ENCODE data around the gene PAFAH2.

Gene PAFAH2

DNA sequence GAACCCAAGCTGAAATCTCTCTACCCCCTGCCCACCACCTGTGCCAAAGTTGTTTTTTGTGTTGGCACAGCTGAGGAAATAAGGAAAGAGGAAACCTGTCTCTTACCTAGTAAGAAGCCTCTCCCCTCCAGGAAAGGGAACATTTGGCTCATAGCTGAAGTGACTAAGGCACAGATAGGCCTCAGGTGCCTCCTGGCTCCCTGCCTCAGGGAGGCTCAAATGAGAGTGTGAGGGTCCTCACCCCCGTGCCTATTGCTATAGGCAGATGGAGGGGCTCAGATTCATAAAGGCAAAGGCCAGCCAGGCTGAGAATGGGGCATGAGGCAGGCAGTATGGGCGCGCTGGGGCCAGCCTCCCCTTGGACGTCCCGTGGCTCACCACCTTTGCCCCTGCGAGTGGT, 40.6 kb upstream of the PAFAH2 start:
- no peaks in the 10 kb centered on the region for H3K9me3 ChIP-seq (ENCODE audit: control insufficient read depth, insufficient read depth, low read depth, low read length)
- H3K4me3 ChIP-seq (ENCODE audit: low read depth, low read length) = no peak overlapping the region
- no peak overlapping the region for H3K27ac ChIP-seq (ENCODE audit: low read depth, low read length)
- no peaks in the 10 kb centered on the region for H3K36me3 ChIP-seq (ENCODE audit: control insufficient read depth, insufficient read depth, low read length)
- H3K4me1 ChIP-seq (ENCODE audit: control insufficient read depth, insufficient read depth, low read length) = peaks cover 12% of the 10 kb centered on the region; the same call in 1 of the 2 replicates
- peaks cover 73% of the 10 kb centered on the region for H3K27me3 ChIP-seq (ENCODE audit: control insufficient read depth, insufficient read depth, low read length)
- H3K9ac ChIP-seq (ENCODE audit: low read length) = no peak overlapping the region

DNA sequence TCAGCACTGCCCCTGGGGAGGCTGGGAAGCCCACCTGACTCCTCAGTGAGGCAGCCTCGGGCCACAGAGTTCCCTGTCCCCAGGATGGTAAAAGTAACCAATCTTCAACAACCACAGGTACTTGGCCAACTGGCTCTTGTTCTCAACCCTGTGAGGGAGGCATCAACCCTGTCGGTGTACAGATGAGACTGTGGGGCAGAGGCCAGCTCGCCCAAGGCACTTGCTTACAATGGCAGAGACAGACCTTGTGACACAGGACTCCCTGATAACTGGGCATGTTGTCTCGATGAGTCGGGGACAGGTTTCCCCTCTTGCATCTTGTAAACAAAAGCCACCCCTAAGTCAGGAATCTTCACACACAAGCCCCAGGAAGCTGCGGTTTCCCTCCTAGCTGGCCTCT, 40.0 kb upstream of the PAFAH2 start:
- no peak overlapping the region for H3K4me3 ChIP-seq (ENCODE audit: low read depth, low read length)
- no peaks in the 10 kb centered on the region for H3K36me3 ChIP-seq (ENCODE audit: control insufficient read depth, insufficient read depth, low read length)
- H3K4me1 ChIP-seq (ENCODE audit: control insufficient read depth, insufficient read depth, low read length) = peaks cover 12% of the 10 kb centered on the region; the same call in 1 of the 2 replicates
- H3K27me3 ChIP-seq (ENCODE audit: control insufficient read depth, insufficient read depth, low read length) = peaks cover 73% of the 10 kb centered on the region
- H3K27ac ChIP-seq (ENCODE audit: low read depth, low read length) = no peak overlapping the region
- H3K9ac ChIP-seq (ENCODE audit: low read length) = no peak overlapping the region
- no peaks in the 10 kb centered on the region for H3K9me3 ChIP-seq (ENCODE audit: control insufficient read depth, insufficient read depth, low read depth, low read length)

DNA sequence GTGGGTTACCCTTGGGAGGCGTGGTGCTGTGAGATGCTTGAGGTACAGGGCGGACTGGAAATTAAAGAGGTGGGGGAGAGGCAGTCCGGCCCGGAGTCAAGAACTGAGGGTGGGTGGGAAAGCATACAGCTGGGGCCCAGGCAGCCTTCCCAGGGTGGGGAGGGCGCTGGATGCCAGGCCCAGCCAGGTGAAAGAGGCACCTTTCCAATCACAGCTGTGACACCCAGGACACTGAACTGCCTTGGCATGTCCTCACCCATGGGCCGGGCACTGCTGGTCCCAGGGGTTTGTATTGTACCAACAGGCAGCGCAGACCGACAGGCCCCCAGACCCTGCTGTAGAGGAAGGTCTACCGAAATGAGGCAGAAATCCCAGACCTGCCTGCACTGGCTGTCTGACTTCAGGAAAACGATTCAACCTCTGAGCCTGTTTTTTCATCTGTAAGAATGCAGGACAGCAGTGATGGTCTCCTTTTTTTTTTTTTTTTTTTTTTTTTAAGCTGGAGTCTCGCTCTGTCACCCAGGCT, 39.0 kb upstream of the PAFAH2 start:
- H3K9me3 ChIP-seq (ENCODE audit: control insufficient read depth, insufficient read depth, low read depth, low read length) = no peaks in the 10 kb centered on the region
- no peak overlapping the region for H3K4me3 ChIP-seq (ENCODE audit: low read depth, low read length)
- H3K27ac ChIP-seq (ENCODE audit: low read depth, low read length) = no peak overlapping the region
- H3K36me3 ChIP-seq (ENCODE audit: control insufficient read depth, insufficient read depth, low read length) = no peaks in the 10 kb centered on the region
- peaks cover 68% of the 10 kb centered on the region for H3K27me3 ChIP-seq (ENCODE audit: control insufficient read depth, insufficient read depth, low read length)
- H3K4me1 ChIP-seq (ENCODE audit: control insufficient read depth, insufficient read depth, low read length) = peaks cover 12% of the 10 kb centered on the region; the same call in 1 of the 2 replicates
- H3K9ac ChIP-seq (ENCODE audit: low read length) = no peak overlapping the region

DNA sequence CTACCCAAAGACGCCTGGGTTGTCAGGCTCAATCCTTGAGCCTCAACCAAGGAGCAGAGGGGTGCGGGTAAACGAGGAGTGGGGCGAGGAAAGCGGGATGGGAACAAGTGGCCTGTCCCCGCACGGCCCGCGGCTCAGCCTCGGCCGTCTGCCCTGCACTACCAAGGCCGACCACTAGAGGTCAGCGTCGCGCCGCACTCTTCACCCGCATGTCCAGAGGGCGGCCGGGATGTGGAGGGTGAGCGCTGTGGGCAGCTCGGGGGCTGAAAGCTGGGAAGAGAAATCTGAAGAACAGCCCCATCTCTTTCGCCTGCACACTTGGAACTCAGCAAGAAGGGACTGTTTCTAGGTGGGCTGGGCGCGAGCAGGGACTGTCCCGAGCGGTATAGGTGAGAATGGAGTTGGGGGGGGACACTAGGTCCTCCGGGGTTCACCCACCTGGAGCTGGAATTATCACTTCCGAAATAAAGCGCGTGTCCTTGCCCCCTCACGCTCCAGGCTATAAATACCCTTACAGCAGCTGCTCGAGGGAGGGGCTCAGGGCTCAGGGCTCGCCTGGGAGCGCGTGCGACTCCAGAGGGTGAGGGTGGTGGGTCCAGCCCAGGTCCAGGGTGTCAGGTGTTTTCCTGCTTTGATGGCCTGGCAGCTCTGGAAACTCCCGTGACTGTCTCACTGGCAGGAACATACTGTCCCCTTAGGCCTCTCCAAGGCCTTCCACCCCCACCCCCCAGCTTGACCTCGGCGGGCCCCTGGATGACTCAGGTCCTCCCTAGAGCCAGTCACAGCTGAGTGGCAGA, 38.3 kb upstream of the PAFAH2 start:
- no peak overlapping the region for H3K27ac ChIP-seq (ENCODE audit: low read depth, low read length)
- H3K27me3 ChIP-seq (ENCODE audit: control insufficient read depth, insufficient read depth, low read length) = peaks cover 62% of the 10 kb centered on the region
- no peaks in the 10 kb centered on the region for H3K9me3 ChIP-seq (ENCODE audit: control insufficient read depth, insufficient read depth, low read depth, low read length)
- peaks cover 12% of the 10 kb centered on the region; the same call in 1 of the 2 replicates for H3K4me1 ChIP-seq (ENCODE audit: control insufficient read depth, insufficient read depth, low read length)
- H3K9ac ChIP-seq (ENCODE audit: low read length) = no peak overlapping the region
- H3K36me3 ChIP-seq (ENCODE audit: control insufficient read depth, insufficient read depth, low read length) = no peaks in the 10 kb centered on the region
- peak overlapping the region; percentile 86 for H3K4me3 ChIP-seq (ENCODE audit: low read depth, low read length)

DNA sequence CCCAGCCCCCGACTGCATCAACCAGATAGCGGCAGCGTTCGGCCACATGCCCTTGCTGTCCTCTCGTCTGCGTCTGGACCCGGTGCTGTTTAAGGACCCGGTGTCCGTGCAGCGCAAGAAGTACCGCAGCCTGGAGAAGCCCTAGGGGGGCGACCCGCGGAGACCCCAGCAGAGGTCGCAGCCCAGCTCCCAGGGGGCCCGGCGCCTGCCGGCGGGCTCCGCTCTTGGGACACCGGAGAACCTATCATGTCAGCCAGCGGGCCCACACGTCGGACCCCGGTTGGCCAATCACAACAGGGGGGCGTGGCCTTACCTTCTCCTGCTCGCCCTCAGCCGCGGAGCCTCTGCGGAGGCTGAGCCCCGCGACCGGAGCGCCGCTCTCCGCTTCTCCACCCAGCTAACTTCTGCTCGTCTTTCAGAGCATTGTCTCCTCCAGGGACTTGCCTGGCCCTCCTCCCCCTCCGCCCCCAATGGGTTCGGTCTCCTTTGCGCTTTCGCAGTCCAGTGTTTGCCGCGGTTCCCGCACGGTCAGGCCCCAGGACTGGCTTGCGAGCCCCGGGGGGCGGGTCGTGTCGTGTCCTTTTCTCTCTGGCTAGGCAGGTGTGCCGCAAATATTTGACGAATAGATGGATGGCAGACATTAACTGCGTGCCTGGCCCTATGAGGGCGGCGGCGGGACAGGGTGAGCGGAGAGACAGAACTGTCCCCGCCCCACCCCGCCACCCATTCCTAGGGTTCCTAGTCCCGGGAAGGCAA, 37.5 kb upstream of the PAFAH2 start:
- Histone ChIP-seq H3K27me3 (ENCODE audit: control insufficient read depth, insufficient read depth, low read length) (peaks cover 60% of the 10 kb centered on the region), H3K9ac (ENCODE audit: low read length) (peak overlapping the region; percentile 66), H3K4me3 (ENCODE audit: low read depth, low read length) (peak overlapping the region; percentile 86), H3K36me3 (ENCODE audit: control insufficient read depth, insufficient read depth, low read length) (no peaks in the 10 kb centered on the region), H3K9me3 (ENCODE audit: control insufficient read depth, insufficient read depth, low read depth, low read length) (no peaks in the 10 kb centered on the region), H3K4me1 (ENCODE audit: control insufficient read depth, insufficient read depth, low read length) (peaks cover 12% of the 10 kb centered on the region; the same call in 1 of the 2 replicates), H3K27ac (ENCODE audit: low read depth, low read length) (no peak overlapping the region)

DNA sequence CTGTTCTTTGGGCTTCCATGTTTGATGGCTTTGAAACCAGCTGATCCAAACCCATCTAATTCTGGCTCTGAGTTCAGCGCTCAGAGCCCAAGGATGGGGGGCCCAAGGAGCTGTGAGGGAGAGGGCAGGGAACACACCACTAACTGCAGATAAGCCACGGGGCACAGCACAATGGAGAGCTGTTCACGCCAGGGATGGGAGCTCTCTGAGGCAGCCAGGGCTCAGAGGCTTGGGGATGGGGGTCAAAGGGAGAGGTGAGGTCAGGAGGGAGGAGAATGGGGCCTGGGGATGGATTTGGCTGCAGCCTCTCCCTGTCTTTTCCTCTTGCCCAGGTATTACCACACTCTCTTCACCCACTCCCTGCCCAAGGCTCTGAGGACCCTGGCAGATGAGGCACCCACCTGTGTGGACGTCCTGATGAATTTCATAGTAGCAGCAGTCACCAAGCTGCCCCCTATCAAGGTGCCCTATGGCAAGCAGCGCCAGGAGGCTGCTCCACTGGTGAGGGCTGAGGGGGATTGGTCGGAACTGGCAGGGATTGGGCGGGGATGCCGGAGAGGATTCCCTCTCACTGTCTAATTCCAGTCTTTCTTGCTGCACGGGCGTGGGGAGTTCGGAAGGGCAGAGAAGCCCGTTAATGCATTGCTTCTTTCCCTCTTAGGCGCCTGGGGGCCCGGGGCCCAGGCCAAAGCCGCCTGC, 36.8 kb upstream of the PAFAH2 start:
- Histone ChIP-seq H3K9ac (ENCODE audit: low read length) (peak overlapping the region; percentile 5), H3K36me3 (ENCODE audit: control insufficient read depth, insufficient read depth, low read length) (no peaks in the 10 kb centered on the region), H3K27me3 (ENCODE audit: control insufficient read depth, insufficient read depth, low read length) (peaks cover 58% of the 10 kb centered on the region), H3K27ac (ENCODE audit: low read depth, low read length) (no peak overlapping the region), H3K4me1 (ENCODE audit: control insufficient read depth, insufficient read depth, low read length) (peaks cover 12% of the 10 kb centered on the region; the same call in 1 of the 2 replicates), H3K9me3 (ENCODE audit: control insufficient read depth, insufficient read depth, low read depth, low read length) (no peaks in the 10 kb centered on the region), H3K4me3 (ENCODE audit: low read depth, low read length) (peak overlapping the region; percentile 86)

DNA sequence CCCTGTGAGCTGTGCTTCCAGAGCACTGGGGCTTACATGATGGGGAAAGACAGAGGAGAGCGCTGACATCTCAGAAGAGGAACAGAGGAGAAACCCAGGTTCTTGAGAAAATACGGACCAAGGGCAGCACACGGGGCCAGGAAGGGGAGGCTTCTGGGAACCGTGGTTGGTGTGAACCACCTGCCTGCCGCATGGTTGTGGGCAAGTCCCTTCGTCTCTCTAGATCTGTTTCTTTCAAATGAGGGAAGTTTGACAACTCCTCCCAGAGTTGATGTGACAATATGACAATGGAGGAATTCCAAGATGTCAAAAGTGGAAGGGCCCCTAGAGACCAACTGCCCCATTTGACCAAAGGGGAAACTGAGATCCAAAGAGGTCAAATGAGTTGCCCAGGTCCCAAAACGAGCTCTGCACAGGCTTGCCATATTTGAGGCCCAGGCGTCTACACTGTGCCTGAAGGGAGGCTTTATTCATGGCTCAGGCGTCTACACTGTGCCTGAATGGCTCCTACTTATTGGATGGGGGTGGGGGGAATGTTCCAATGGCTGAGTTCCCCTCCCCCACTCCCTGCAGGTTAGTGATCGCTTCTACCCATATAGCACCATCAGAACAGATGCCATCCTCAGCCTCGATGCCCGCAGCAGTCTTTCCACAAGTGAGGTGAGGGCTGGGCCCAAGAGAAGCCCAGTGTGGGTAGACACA, 34.9 kb upstream of the PAFAH2 start:
- H3K4me3 ChIP-seq (ENCODE audit: low read depth, low read length) = no peak overlapping the region
- H3K4me1 ChIP-seq (ENCODE audit: control insufficient read depth, insufficient read depth, low read length) = peaks cover 12% of the 10 kb centered on the region; the same call in 1 of the 2 replicates
- H3K9me3 ChIP-seq (ENCODE audit: control insufficient read depth, insufficient read depth, low read depth, low read length) = no peaks in the 10 kb centered on the region
- no peaks in the 10 kb centered on the region for H3K36me3 ChIP-seq (ENCODE audit: control insufficient read depth, insufficient read depth, low read length)
- H3K9ac ChIP-seq (ENCODE audit: low read length) = no peak overlapping the region
- H3K27ac ChIP-seq (ENCODE audit: low read depth, low read length) = no peak overlapping the region
- peaks cover 41% of the 10 kb centered on the region for H3K27me3 ChIP-seq (ENCODE audit: control insufficient read depth, insufficient read depth, low read length)

DNA sequence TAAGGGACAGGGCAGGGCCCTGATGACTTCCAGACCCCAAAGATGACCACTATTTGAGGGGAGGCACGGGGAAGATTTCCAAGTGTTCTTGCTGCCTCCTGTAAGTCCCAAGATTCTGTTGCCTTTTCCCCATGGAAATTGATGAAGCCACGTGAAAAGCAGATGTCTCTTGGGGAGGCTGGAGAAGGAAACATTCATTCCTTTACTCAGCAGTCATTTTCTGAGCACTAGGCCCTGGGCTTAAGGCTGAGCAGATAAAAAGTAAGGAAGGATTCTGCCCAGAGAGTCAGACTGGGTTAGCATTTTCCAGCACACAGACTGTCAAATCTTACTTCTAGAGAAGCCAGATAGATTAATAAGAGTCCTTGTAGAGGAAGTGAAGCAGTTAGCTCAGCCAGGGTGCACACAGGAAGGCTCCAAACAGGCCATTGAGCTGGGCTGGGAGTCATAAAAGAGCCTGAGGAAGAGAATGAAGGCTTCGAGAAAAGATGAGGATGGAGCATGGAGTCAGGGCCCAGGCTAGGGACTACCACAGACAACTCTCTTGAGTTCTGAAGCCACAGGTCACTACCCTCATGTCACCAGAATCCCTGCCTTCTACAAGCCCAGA, 33.9 kb upstream of the PAFAH2 start:
- H3K4me1 ChIP-seq (ENCODE audit: control insufficient read depth, insufficient read depth, low read length) = peaks cover 12% of the 10 kb centered on the region; the same call in 1 of the 2 replicates
- no peaks in the 10 kb centered on the region for H3K9me3 ChIP-seq (ENCODE audit: control insufficient read depth, insufficient read depth, low read depth, low read length)
- no peak overlapping the region for H3K4me3 ChIP-seq (ENCODE audit: low read depth, low read length)
- H3K9ac ChIP-seq (ENCODE audit: low read length) = no peak overlapping the region
- no peak overlapping the region for H3K27ac ChIP-seq (ENCODE audit: low read depth, low read length)
- no peaks in the 10 kb centered on the region for H3K36me3 ChIP-seq (ENCODE audit: control insufficient read depth, insufficient read depth, low read length)
- H3K27me3 ChIP-seq (ENCODE audit: control insufficient read depth, insufficient read depth, low read length) = peaks cover 33% of the 10 kb centered on the region

DNA sequence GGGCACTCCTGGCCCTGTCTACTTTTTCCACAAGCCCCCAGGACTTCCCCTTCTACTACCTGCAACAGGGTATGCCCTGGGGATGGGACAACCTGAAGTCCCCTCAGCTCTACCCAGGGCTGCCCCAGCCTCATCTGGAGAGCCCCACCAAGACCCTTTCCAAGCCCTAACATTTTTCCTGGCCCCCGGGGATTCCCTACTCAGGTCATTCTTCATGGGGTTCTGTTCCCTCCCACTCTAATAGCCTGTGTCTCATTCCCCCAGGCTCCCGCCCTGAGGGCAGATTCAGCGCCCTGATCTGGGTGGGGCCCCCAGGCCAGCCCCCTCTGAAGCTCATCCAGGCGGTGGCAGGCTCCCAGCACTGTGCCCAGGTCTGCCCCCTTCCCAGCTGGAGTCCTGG, 33.3 kb upstream of the PAFAH2 start:
- Histone ChIP-seq H3K36me3 (ENCODE audit: control insufficient read depth, insufficient read depth, low read length) (no peaks in the 10 kb centered on the region), H3K9me3 (ENCODE audit: control insufficient read depth, insufficient read depth, low read depth, low read length) (no peaks in the 10 kb centered on the region), H3K27ac (ENCODE audit: low read depth, low read length) (no peak overlapping the region), H3K27me3 (ENCODE audit: control insufficient read depth, insufficient read depth, low read length) (peaks cover 28% of the 10 kb centered on the region), H3K4me3 (ENCODE audit: low read depth, low read length) (no peak overlapping the region), H3K4me1 (ENCODE audit: control insufficient read depth, insufficient read depth, low read length) (peaks cover 8% of the 10 kb centered on the region; the same call in 1 of the 2 replicates), H3K9ac (ENCODE audit: low read length) (no peak overlapping the region)

DNA sequence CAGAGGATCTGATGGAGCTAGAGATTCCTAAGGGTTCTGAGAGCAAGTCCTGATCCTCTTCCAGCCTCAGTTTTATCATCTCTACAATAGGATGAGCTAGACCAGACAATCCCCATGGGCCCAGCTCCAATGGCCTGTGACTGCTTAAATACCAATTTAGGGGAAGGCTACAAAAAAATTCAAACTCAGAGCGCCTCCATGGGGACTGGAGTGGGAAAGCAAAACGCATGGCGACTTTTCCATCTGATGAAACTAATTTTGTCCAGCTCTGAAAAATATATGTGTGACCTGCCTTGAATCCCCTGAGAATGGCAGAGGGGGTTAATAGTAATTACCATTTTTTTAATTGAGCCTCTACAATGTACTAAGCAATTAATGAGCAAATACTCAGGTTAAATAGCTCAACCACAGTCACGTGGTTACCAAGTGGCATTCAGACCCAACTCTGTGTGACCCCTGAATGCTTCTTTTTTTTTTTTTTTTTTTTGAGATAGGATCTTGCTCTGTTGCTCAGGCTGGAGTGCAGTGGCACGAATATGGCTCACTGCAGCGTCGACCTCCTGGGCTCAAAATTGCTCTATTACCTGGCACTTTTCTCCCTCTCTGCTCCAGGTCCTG, 32.1 kb upstream of the PAFAH2 start:
- H3K4me3 ChIP-seq (ENCODE audit: low read depth, low read length) = no peak overlapping the region
- H3K9me3 ChIP-seq (ENCODE audit: control insufficient read depth, insufficient read depth, low read depth, low read length) = no peaks in the 10 kb centered on the region
- H3K4me1 ChIP-seq (ENCODE audit: control insufficient read depth, insufficient read depth, low read length) = peaks cover 7% of the 10 kb centered on the region; the same call in 1 of the 2 replicates
- peaks cover 26% of the 10 kb centered on the region for H3K27me3 ChIP-seq (ENCODE audit: control insufficient read depth, insufficient read depth, low read length)
- H3K27ac ChIP-seq (ENCODE audit: low read depth, low read length) = no peak overlapping the region
- H3K36me3 ChIP-seq (ENCODE audit: control insufficient read depth, insufficient read depth, low read length) = no peaks in the 10 kb centered on the region
- H3K9ac ChIP-seq (ENCODE audit: low read length) = no peak overlapping the region
